Measurements from ENCODE around the gene PGBD1.

PGBD1 gene

GRCh38 chr6:28335564-28336283 is 54.4 kb downstream of the PGBD1 start, which contains the start of gene ZSCAN31:
TSS of gene ZSCAN31 (minus strand) at chr6:28336148. CDS start at chr6:28329683, 6,465 bp downstream.
- peak; percentile 92 for DNase-seq

- DNase-seq = peak; percentile 25
These were observed 55.1 kb downstream of the PGBD1 start for GRCh38 chr6:28336284-28337120.

- no peak for DNase-seq
These were observed 55.7 kb downstream of the PGBD1 start for GRCh38 chr6:28337121-28337520.

GRCh38 chr6:28340310-28341095 is 59.1 kb downstream of the PGBD1 start:
- DNase-seq = no peak

GRCh38 chr6:28343898-28344677 is 62.7 kb downstream of the PGBD1 start:
- no peak for DNase-seq

GRCh38 chr6:28345201-28345600 is 63.8 kb downstream of the PGBD1 start:
- DNase-seq = no peak

GRCh38 chr6:28347119-28347518 is 65.7 kb downstream of the PGBD1 start:
- DNase-seq = no peak

GRCh38 chr6:28349344-28349891 is 68.0 kb downstream of the PGBD1 start:
- DNase-seq = no peak

GRCh38 chr6:28349892-28350737 is 68.7 kb downstream of the PGBD1 start, which contains the start of gene ZKSCAN3:
TSS of gene ZKSCAN3 (plus strand) at chr6:28349947. CDS start at chr6:28359587, 9,640 bp downstream.
- peak; percentile 57 for DNase-seq

GRCh38 chr6:28351087-28351486 is 69.7 kb downstream of the PGBD1 start:
- no peak for DNase-seq

- DNase-seq = no peak
These were observed 70.1 kb downstream of the PGBD1 start for GRCh38 chr6:28351493-28351925.

Data from T1000 (cell line).